Measurements from ENCODE around the gene CYYR1.
"Not testable (repeated sequence)": the region's sequence is repeated elsewhere in the genome, so short reads cannot be mapped to it uniquely, and the experiment has no call there.

The CYYR1 gene

GRCh38 chr21:26487981-26488480, 85.1 kb downstream of the CYYR1 start:
- DNase-seq = no peak

GRCh38 chr21:26473471-26473870, 99.6 kb downstream of the CYYR1 start:
- DNase-seq = no peak

GRCh38 chr21:26471099-26471471, 102.0 kb downstream of the CYYR1 start:
- no peak for DNase-seq

GRCh38 chr21:26470351-26471098, 102.6 kb downstream of the CYYR1 start:
- no peak for DNase-seq

GRCh38 chr21:26469789-26470188, 103.3 kb downstream of the CYYR1 start:
- no peak for DNase-seq

- DNase-seq = no peak
Measured at GRCh38 chr21:26465916-26466315, 107.2 kb downstream of the CYYR1 start.

GRCh38 chr21:26461500-26461899, 111.6 kb downstream of the CYYR1 start:
- DNase-seq = no peak

- no peak for DNase-seq
Measured at GRCh38 chr21:26460621-26461020, 112.5 kb downstream of the CYYR1 start.

GRCh38 chr21:26458854-26459253, 114.2 kb downstream of the CYYR1 start:
- DNase-seq = not testable (repeated sequence)

GRCh38 chr21:26457817-26458216, 115.3 kb downstream of the CYYR1 start:
- no peak for DNase-seq

GRCh38 chr21:26453267-26453666, 119.8 kb downstream of the CYYR1 start:
- DNase-seq = no peak

- no peak for DNase-seq
Measured at GRCh38 chr21:26451081-26451740, 121.9 kb downstream of the CYYR1 start.

GRCh38 chr21:26449161-26449560, 123.9 kb downstream of the CYYR1 start:
- DNase-seq = no peak

GRCh38 chr21:26448751-26449150, 124.3 kb downstream of the CYYR1 start:
- DNase-seq = no peak

- no peak for DNase-seq
Measured at GRCh38 chr21:26447932-26448475, 125.1 kb downstream of the CYYR1 start.

- DNase-seq = no peak
Measured at GRCh38 chr21:26445440-26445839, 127.6 kb downstream of the CYYR1 start.

GRCh38 chr21:26444646-26445045, 128.4 kb downstream of the CYYR1 start:
- no peak for DNase-seq

GRCh38 chr21:26443867-26444266, 129.2 kb downstream of the CYYR1 start:
- no peak for DNase-seq

- no peak for DNase-seq
Measured at GRCh38 chr21:26443291-26443690, 129.8 kb downstream of the CYYR1 start.

- no peak for DNase-seq
Measured at GRCh38 chr21:26441149-26441548, 131.9 kb downstream of the CYYR1 start.

GRCh38 chr21:26438976-26439375, 134.1 kb downstream of the CYYR1 start:
- no peak for DNase-seq

GRCh38 chr21:26437326-26438009, 135.6 kb downstream of the CYYR1 start:
- no peak for DNase-seq

GRCh38 chr21:26433386-26433785, 139.7 kb downstream of the CYYR1 start:
- DNase-seq = no peak

- DNase-seq = no peak
Measured at GRCh38 chr21:26432410-26432809, 140.7 kb downstream of the CYYR1 start.

Measured in islet precursor cell (in vitro differentiated cells).